Head of caudate nucleus (tissue), 42 donors: Measurements from ENCODE around the gene MYH14.
"Not testable (repeated sequence)": the region's sequence is repeated elsewhere in the genome, so short reads cannot be mapped to it uniquely, and the experiment has no call there.

Experiments
- DNase-seq, 42 donors: peaks; one replicate each; pipeline versions ENCODE4 v3.0.0 to v3.0.0-alpha.2; 2020 to 2021; ENCODE audit warnings: mixed read lengths in 7 of 42
- intact Hi-C: fragments of 100-400 bp; cut with DNase I; formaldehyde crosslinking; loops from one replicate; pipeline ENCODE4 v1.15.0; 2022

MYH14 gene

GRCh38 chr19:50333235-50333736 is 129.9 kb downstream of the MYH14 start:
- intact Hi-C loops: no loop called here
- DNase-seq: peak; percentile 85 to 98 (median 94)

DNA sequence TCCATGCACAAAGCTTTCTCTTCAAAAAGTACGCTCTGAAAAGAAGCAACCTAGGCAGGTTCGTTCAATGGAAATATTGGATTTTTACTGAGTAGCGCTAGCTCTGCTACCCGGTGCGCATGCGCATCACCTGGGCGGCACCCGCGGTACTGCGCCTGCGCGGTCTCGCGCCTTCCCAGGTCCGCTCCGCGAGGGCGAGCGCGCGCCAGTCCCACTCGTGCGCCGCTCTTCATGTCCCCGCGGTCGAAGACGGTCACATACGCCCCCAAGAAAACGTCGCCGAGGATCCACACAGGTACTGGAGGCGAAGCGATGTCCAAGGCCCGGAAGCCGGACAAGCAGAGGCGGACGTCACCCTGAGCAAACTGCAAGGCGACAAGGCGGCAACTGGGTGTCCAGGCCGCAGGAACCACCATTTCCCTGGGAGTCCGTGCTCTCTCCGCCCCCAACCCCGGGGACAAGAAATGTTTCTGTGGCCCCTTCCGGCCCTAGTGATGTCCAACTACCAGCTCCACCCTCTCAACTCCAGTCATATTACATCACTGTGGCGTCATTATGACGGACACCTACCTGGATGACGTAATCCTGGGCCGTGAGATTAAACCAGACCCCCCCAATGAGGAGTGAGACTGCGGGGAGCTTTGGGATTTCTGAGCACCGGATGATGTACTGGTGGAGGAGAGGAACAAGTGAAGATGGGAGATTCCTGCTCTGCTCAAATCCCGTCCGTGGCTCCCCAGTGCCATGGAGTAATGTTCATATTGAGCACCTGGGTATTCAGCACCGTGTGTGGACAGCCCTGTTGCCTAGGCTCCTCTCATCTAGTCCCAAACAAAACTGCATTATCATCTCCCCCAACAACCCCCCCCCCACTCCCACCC is 130.6 kb downstream of the MYH14 start:
- intact Hi-C loops: no loop called here
- peak in 41 of 42 donors; percentile 61 to 94 (median 85) for DNase-seq

- intact Hi-C loops: no loop called here
These were observed 131.5 kb downstream of the MYH14 start for GRCh38 chr19:50334741-50335421.

DNA sequence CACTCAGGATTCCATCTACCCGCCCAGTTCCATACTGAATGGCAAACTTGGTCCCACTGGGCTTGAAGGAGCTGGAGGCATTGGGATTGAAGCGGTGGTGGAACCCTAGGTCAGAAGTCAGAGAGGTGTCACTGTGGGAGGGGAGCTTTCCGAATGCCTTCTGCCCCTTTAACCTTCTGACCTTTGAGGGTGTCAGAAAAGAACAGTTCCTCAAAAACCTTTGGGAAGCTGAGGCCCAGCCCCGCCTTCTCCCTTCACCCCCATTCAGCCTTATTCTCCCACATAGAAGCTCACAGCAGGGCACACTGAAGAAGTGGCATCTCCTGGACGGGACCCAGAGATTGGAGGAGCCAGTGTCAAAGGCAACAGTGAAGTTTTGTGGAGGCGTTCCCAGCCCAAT is 133.6 kb downstream of the MYH14 start:
- intact Hi-C loops, DNase-seq: not testable (repeated sequence)

More at GRCh38 chr19:50334741-50335421, 131.5 kb downstream of the MYH14 start:
- DNase-seq: no peak

DNA sequence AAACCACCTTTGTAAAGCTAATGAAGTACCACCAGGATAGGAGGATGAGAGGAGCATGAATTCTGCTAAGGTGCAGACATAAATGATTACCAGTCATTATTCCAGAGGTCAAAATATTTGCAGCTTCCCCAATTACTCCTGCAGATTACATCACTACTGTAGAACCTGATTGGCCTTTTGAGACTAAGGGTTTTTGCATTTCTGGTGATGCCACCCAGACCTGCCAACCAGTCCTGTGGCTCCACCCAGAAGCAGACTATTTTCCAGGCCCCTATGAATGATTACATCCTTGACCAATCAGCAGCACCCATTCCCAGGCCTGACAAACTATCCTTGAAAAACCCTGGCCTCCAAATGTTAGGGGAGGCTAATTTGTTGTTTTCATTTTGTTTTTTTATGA is 136.9 kb downstream of the MYH14 start:
- intact Hi-C loops: no loop called here
- no peak for DNase-seq

DNA sequence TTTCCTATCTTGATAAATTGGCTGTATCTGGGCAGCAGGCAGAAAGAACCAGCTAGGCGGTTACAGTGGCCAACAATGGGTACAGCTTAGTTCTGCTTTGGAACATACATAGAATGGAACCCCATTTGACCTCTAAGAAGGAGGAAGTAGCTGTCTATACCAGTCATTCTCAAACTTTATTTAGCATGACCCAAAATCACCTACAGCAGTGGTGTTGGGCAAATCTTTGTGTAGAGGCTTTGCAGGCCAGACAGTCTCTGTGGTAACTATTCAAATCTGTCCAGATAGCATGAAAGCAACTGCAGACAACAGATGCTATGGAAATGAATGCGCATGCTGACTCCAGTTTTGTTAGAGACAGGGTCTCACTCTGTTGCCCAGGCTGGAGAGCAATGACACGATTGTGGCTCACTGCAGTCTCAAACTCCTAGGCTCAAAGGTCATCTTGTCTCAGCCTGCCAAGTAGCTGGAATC is 137.7 kb downstream of the MYH14 start:
- intact Hi-C loops: no loop called here
- DNase-seq: no peak

- no peak for DNase-seq
- intact Hi-C loops: no loop called here
These were observed 141.4 kb downstream of the MYH14 start for GRCh38 chr19:50344661-50345318.

DNA sequence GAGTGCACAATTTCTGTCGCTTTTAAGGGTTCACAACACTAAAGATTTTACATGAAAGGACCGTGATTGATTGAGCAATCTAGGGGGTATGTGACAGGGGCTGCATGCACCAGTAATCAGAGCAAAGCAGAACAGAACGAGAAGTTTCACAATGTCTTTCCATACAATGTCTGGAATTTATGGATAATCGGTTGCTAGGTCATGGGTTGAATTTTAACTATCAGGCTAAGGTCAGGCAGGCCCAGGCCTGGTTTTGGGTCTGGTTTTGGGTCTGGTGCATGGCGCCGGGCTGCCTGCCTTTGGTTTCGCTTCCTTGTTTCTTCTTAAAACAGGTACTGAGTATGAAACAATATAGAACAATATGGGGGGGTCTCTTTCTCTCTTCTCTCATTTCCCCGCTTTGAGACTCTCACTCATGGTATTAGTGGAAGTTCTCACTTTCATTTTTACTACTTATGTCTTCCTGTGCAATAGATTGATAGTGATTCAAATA is 143.7 kb downstream of the MYH14 start:
- intact Hi-C loops, DNase-seq: not testable (repeated sequence)

- intact Hi-C loops: no loop called here
- DNase-seq: peak in 1 of 42 donors; percentile 7
These were observed 146.0 kb downstream of the MYH14 start for GRCh38 chr19:50349277-50350057.

DNA sequence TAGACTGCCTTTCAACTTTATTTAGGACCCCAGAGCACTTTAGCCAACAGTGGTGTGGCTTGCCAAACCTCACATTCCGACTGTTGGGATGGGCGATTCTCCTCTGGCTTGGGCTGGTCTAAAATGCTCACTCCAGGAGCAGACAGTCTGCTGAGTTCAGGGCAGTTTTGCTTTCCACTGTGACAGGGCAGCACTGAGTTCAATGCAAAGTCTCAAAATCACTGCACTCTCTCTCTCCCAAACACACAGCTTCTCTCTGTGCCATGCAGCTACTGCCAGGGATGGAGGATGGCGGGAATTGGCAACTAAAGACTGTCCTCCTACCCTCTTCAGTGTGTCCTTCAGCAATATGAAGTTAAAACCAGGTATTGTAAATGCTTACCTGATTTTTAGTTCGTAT is 148.8 kb downstream of the MYH14 start:
- intact Hi-C loops: no loop called here

GRCh38 chr19:50353487-50353880 is 150.1 kb downstream of the MYH14 start:
- intact Hi-C loops: not testable (repeated sequence)
- peak in 1 of 42 donors; percentile 3 for DNase-seq

More for the DNA sequence above, 148.8 kb downstream of the MYH14 start:
- DNase-seq: no peak

DNA sequence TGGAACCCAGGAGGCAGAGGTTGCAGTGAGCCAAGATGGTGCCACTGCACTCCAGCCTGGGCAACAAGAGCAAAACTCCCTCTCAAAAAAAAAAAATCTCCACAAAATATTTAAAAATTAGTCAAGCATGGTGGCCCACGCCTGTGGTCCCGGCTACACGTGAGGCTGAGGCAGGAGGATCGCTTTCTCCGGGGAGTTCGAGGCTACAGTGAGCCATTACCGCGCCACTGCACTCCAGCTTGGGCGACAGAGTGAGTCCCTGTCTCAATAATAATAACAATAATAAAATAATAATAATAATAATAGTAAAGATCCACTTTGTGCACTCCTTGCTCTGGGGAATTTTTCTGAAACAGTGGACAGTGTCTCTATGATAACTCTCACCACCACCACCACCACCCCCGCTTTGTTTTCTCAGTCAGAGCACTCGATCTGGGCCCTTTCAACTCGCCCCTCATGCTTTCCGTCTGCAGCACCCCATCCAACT is 153.3 kb downstream of the MYH14 start:
- intact Hi-C loops: no loop called here
- DNase-seq: no peak

DNA sequence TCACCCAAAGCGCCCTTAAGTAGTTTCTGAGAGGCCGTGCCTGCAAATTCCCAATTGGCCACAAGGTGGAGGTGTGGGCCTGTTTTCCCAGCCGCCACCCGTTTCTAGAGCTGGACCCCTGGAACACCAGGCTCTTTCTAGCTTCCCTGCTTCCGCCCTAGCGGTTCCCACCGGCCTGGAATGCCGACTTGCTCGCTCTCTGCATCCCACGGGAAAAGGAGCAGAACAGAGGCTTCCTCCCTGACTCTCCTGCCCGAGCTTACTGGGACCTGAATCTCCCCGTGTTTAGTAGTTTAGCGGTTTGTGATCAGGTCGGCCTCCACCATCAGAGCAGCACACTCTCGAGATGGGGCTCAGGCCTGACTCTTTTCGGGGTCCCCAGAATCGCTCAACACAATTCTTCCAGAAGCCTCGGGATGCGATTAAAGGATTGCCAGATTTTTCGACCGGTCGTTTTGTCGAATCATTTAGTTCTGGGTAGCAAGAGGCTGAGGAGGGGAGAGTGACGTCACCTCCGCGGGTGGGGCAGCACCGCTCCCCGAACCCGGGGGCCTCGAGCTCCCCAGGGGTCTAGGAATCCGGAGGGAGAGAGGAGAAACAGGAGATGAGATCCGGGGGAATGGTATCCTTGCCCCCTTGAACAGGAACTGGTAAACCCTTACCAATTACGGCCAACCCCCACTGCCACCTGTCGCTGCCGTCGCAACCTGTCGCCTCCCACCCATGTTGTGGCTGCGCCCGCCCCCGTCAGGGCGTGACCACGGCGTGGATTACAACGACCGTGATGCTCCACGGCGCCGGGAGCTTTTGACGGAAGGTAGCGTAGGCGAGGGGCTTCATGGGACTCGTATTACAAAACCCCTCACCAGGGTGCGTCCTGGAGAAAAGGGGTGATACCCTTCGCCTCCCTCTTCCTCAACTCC is 154.0 kb downstream of the MYH14 start:
- intact Hi-C loops: no loop called here
- peak; percentile 60 to 92 (median 85) for DNase-seq

- peak in 40 of 42 donors; percentile 30 to 87 (median 70) for DNase-seq
- intact Hi-C loops: no loop called here
These were observed 155.3 kb downstream of the MYH14 start for GRCh38 chr19:50358483-50359327.

- intact Hi-C loops: no loop called here
- DNase-seq: no peak
These were observed 156.0 kb downstream of the MYH14 start for GRCh38 chr19:50359328-50359818.
